Endothelial cell of umbilical vein (primary cell): Measurements from ENCODE around the gene CYP3A5. TPM values are rescaled to one million over a fixed set of nuclear protein-coding genes. Genes with fewer than 3 reads are reported as not detected.

Source experiments
- BruUV-seq: library from RNA; stranded (reverse); fragments of 400-500 nt; replicated peaks from 2 replicates; lab custom pipeline; 2021; lab: Mats Ljungman, UMichigan
- CTCF ChIA-PET: fragments of 300-600, 350-600 bp; sonication (Branson Sonifier 250); formaldehyde crosslinking; loops from one replicate; lab custom pipeline; 2021; ENCODE audit warnings: antibody characterized with exemption, inconsistent platforms; lab: Charles Lee
- POLR2A ChIA-PET: fragments of 300-600, 350-600 bp; sonication (Branson Sonifier 250); formaldehyde crosslinking; loops from one replicate; lab custom pipeline; 2021; ENCODE audit warnings: antibody characterized with exemption, inconsistent platforms; lab: Charles Lee
- DNase-seq: peaks from one replicate; pipeline ENCODE4 v3.0.0-alpha.2; 2011; ENCODE audit warnings: low read depth, low spot score
- FAIRE-seq: peaks from 2 replicates; lab custom pipeline; 2011; peaks lifted over from hg19 to GRCh38; lab: Jason Lieb, UNC
- H2AFZ ChIP-seq: 2 replicates; pipeline ENCODE4 v1.6.0; 2012; ENCODE audit warnings: low read depth, low read length, control low read depth, inconsistent platforms
- H3K27ac ChIP-seq: 2 replicates; pipeline ENCODE4 v1.5.1; 2011; ENCODE audit warnings: low read depth, mild to moderate bottlenecking, control low read depth, low read length, moderate library complexity; ENCODE audit not compliant: insufficient read depth
- H3K27me3 ChIP-seq, 2 experiments: 2 replicates each; pipeline versions ENCODE4 v1.6.0 to v1.6.1; 2011; ENCODE audit warnings: low read length in 2 of 2, mixed read lengths in 1 of 2; ENCODE audit not compliant: control insufficient read depth in 2 of 2, insufficient read depth in 2 of 2
- H3K36me3 ChIP-seq, 2 experiments: 2 replicates in 1 of 2; 3 replicates in 1 of 2; pipeline ENCODE4 v1.5.1; 2011; ENCODE audit warnings: low read length in 2 of 2, mild to moderate bottlenecking in 1 of 2, moderate library complexity in 1 of 2; ENCODE audit not compliant: control insufficient read depth in 2 of 2, insufficient read depth in 2 of 2; ENCODE audit errors: extremely low read depth in 1 of 2
- H3K4me1 ChIP-seq: 3 replicates; pipeline ENCODE4 v1.5.1; 2011; ENCODE audit warnings: mild to moderate bottlenecking, low read length; ENCODE audit not compliant: control insufficient read depth, insufficient read depth; ENCODE audit errors: extremely low read depth
- H3K4me2 ChIP-seq: 2 replicates; pipeline ENCODE4 v1.6.1; 2011; ENCODE audit warnings: low read length, control low read depth, mixed read lengths; ENCODE audit not compliant: insufficient read depth
- H3K4me3 ChIP-seq, 3 experiments: fragments of 200-600 bp in 1 of 3; sonication (generic), shearing (Covaris generic) in 1 of 3; replicated peaks in 1 of 3; 2 replicates each; pipeline ENCODE4 v1.5.1; 2011 to 2016; ENCODE audit warnings: control low read depth in 3 of 3, low read length in 3 of 3, mild to moderate bottlenecking in 2 of 3, inconsistent platforms in 1 of 3, low read depth in 1 of 3, moderate library complexity in 1 of 3; ENCODE audit not compliant: insufficient read depth in 1 of 3
- H3K79me2 ChIP-seq: 2 replicates; pipeline ENCODE4 v1.6.0; 2012; ENCODE audit warnings: low read length, inconsistent platforms; ENCODE audit not compliant: control insufficient read depth, insufficient read depth
- H3K9ac ChIP-seq: replicated peaks from 2 replicates; pipeline ENCODE3; 2011; ENCODE audit warnings: low read length, control low read depth; ENCODE audit not compliant: insufficient read depth; ENCODE audit errors: extremely low read depth
- H3K9me1 ChIP-seq: replicated peaks from 3 replicates; pipeline ENCODE4 v1.6.0; 2011; ENCODE audit warnings: mild to moderate bottlenecking, low read length; ENCODE audit not compliant: control insufficient read depth, insufficient read depth; ENCODE audit errors: extremely low read depth
- H3K9me3 ChIP-seq: replicated peaks from 2 replicates; pipeline ENCODE4 v1.5.1; 2012; ENCODE audit warnings: low read length, inconsistent platforms; ENCODE audit not compliant: control insufficient read depth, insufficient read depth
- H4K20me1 ChIP-seq: replicated peaks from 2 replicates; pipeline ENCODE3; 2011; ENCODE audit warnings: mild to moderate bottlenecking, low read length; ENCODE audit not compliant: control insufficient read depth, insufficient read depth; ENCODE audit errors: extremely low read depth
- EZH2 ChIP-seq: IDR thresholded peaks from 2 replicates; pipeline ENCODE4 v1.6.1; 2012; ENCODE audit warnings: borderline replicate concordance, low read depth, mild to moderate bottlenecking, moderate library complexity, low read length, inconsistent platforms; ENCODE audit not compliant: severe bottlenecking
- FOS ChIP-seq: IDR thresholded peaks from 2 replicates; pipeline ENCODE4 v1.6.1; 2011; ENCODE audit warnings: mild to moderate bottlenecking, low read length, moderate library complexity, borderline replicate concordance; ENCODE audit not compliant: insufficient read depth
- GATA2 ChIP-seq: IDR thresholded peaks from 2 replicates; pipeline ENCODE4 v1.7.0; 2011; ENCODE audit warnings: low read depth, mild to moderate bottlenecking, moderate library complexity, mixed read lengths, low read length; ENCODE audit not compliant: insufficient read length, insufficient read depth
- JUN ChIP-seq: IDR thresholded peaks from 2 replicates; pipeline ENCODE4 v1.6.1; 2011; ENCODE audit warnings: borderline replicate concordance, low read depth; ENCODE audit not compliant: insufficient read length, insufficient read depth
- MYC ChIP-seq: IDR thresholded peaks from one replicate; pipeline ENCODE4 v1.6.1; 2011; ENCODE audit warnings: mild to moderate bottlenecking, low read depth, low read length
- POLR2AphosphoS5 ChIP-seq: IDR thresholded peaks from 2 replicates; pipeline ENCODE4 v1.6.1; 2012; ENCODE audit warnings: low read depth, mild to moderate bottlenecking, control low read depth, low read length, moderate library complexity; ENCODE audit not compliant: insufficient read depth
- dilution Hi-C: fragments of 300-500 bp; cut with MboI; formaldehyde crosslinking; loops from one replicate; pipeline ENCODE4 v1.15.0; 2019; ENCODE audit warnings: low sequenced_read_pairs; ENCODE audit not compliant: extremely low pct_ligation_motif_present
- intact Hi-C: fragments of 100-400 bp; cut with micrococcal nuclease; formaldehyde crosslinking; loops from one replicate; pipeline ENCODE4 v1.10.0; 2022
- polyA plus RNA-seq, 4 experiments: library from polyadenylated mRNA; depleted of rRNA in 3 of 4; stranded (reverse) in 3 of 4; unstranded in 1 of 4; fragments of >200 nt; gene quantifications; 2 replicates each; pipeline versions ENCODE4 v1.2.1 to v1.2.3, GENCODE V29; 2011 to 2012; ENCODE audit warnings: missing spikeins in 1 of 4
- total RNA-seq: library from RNA; stranded (reverse); gene quantifications from 2 replicates; pipeline ENCODE4 v1.2.3, GENCODE V29; 2021
- TF ChIP-seq, protein P1 (sequence below): IDR thresholded peaks from 2 replicates; pipeline ENCODE4 v1.6.1; 2011; ENCODE audit not compliant: insufficient read depth, insufficient read length
- TF ChIP-seq, protein P2 (sequence below), 2 donors: IDR thresholded peaks; 1 replicate in 1 of 2; 2 replicates in 1 of 2; pipeline ENCODE4 v1.5.1; 2011; ENCODE audit warnings: low read length in 2 of 2, mild to moderate bottlenecking in 2 of 2, moderate library complexity in 2 of 2, control low read depth in 1 of 2, inconsistent platforms in 1 of 2, low read depth in 1 of 2; ENCODE audit not compliant: insufficient read depth in 1 of 2; ENCODE audit errors: extremely low read depth in 1 of 2

CYP3A5 gene
- total and polyA plus RNA-seq, 2 donors (not counting 3 experiments of a cell fraction or from before 2014, with no cell fraction given) = not detected

DNA sequence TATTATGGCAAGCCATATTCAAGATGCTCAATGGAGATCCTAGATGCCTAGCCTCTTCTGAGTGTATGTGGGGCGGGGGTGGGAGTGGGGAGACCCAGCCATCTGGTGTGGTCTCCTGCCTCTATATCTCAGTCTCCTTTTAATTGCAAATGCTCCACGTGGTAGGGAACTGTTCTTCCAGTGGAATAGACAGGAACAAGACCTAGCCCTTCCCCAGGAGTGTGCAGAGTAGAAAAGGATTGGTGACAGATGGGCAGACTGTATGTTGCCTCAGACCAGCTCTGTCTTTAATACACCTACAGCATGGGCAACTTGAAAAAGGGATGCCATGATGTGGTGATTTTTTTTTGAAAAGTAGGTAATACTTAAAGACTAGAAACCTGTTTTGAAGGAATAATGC lies 12.6 kb downstream of the CYP3A5 start:
- TF ChIP-seq JUN (no peak), FOS (no peak), GATA2 (no peak), MYC (no peak), POLR2AphosphoS5 (no peak), EZH2 (no peak)
- TF ChIP-seq, protein P1, sequence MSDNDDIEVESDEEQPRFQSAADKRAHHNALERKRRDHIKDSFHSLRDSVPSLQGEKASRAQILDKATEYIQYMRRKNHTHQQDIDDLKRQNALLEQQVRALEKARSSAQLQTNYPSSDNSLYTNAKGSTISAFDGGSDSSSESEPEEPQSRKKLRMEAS = no peak
- TF ChIP-seq, protein P2, sequence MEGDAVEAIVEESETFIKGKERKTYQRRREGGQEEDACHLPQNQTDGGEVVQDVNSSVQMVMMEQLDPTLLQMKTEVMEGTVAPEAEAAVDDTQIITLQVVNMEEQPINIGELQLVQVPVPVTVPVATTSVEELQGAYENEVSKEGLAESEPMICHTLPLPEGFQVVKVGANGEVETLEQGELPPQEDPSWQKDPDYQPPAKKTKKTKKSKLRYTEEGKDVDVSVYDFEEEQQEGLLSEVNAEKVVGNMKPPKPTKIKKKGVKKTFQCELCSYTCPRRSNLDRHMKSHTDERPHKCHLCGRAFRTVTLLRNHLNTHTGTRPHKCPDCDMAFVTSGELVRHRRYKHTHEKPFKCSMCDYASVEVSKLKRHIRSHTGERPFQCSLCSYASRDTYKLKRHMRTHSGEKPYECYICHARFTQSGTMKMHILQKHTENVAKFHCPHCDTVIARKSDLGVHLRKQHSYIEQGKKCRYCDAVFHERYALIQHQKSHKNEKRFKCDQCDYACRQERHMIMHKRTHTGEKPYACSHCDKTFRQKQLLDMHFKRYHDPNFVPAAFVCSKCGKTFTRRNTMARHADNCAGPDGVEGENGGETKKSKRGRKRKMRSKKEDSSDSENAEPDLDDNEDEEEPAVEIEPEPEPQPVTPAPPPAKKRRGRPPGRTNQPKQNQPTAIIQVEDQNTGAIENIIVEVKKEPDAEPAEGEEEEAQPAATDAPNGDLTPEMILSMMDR (IDR thresholded peaks at IDR 0.05; ENCODE audit: extremely low read depth in 1 of 2, insufficient read depth in 1 of 2, low read depth in 1 of 2, low read length in 2 of 2) = no peak
- no peaks in the 10 kb centered on the region for H3K9me1 ChIP-seq
- H3K79me2 ChIP-seq = no peaks in the 10 kb centered on the region
- ChIA-PET CTCF (no interaction called here), POLR2A (no interaction called here)
- no peaks in the 10 kb centered on the region for H3K9me3 ChIP-seq
- no peak for DNase-seq
- BruUV-seq = no TSS peak
- no peaks in the 10 kb centered on the region for H3K27me3 ChIP-seq
- no peaks in the 10 kb centered on the region for H4K20me1 ChIP-seq
- H3K4me2 ChIP-seq = no peak overlapping the region
- no peak overlapping the region for H3K27ac ChIP-seq
- H2AFZ ChIP-seq = no peak overlapping the region
- no peak overlapping the region for H3K4me3 ChIP-seq
- no peaks in the 10 kb centered on the region for H3K4me1 ChIP-seq
- intact Hi-C loops (no loop called here), dilution Hi-C loops (no loop called here)
- H3K9ac ChIP-seq = no peak overlapping the region
- FAIRE-seq = no peak
- H3K36me3 ChIP-seq = no peaks in the 10 kb centered on the region
